ENCODE data around the gene CMIP.

CMIP gene

GRCh38 chr16:81588326-81589081, 143.9 kb downstream of the CMIP start:
- no peak overlapping the region for H3K4me3 ChIP-seq (ENCODE audit: low read length)
- TF ChIP-seq ZNF274 (IDR thresholded peaks at IDR 0.05; ENCODE audit: low read depth, low read length): no peak

DNA sequence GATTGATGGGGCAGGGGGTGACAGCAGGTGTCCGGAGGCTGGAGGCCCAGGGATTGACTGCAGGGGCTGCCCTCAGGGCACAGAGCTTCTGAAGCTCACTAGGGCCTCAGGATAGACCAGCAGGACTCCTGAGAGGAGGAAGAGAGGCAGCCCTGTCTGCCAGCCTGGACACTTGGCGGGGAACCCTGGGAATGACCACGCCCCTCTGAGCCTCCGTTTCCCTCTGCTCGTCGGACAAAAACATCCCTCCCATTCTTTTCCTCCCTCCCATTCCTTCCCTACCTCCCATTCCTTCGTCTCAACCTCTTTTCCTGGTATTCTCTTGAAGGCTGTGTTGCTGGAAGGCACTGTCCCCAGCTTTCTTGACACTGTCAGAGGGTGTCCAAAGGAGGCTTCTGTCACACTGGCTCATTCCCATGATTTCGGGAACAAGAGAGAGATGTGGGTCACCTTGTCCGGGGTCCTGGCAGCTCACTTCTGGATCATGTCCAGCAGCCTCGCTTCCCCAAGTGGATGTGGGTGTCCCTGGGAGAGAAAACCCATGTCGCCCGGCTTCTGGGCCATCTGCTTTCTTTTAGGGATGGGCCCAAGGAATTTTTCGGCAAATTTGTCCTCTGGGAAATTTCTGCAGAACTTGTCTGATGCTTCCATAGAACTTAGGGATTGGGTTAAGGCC, 145.5 kb downstream of the CMIP start:
- H3K4me3 ChIP-seq (ENCODE audit: low read length): no peak overlapping the region
- no peak for TF ChIP-seq ZNF274 (IDR thresholded peaks at IDR 0.05; ENCODE audit: low read depth, low read length)

GRCh38 chr16:81590714-81591544, 146.3 kb downstream of the CMIP start:
- H3K4me3 ChIP-seq (ENCODE audit: low read length): no peak overlapping the region
- TF ChIP-seq ZNF274 (IDR thresholded peaks at IDR 0.05; ENCODE audit: low read depth, low read length): no peak

DNA sequence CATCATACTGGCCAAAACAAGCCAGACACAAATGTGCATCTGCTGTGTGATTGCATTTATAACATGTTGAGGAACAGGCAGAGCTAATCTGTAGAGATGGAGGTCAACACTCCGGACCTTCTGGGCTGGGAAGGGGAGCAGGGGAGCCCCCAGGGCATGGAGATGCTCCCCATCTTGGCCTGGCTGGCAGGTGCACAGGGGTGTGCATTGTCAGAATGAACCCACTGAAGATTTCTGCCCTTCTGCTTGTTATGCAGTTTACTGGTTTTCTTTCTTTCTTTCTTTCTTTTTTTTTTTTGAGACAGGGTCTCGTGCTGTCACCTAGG, 146.9 kb downstream of the CMIP start:
- no peak overlapping the region for H3K4me3 ChIP-seq (ENCODE audit: low read length)
- TF ChIP-seq ZNF274 (IDR thresholded peaks at IDR 0.05; ENCODE audit: low read depth, low read length): no peak

GRCh38 chr16:81592353-81592866, 147.8 kb downstream of the CMIP start:
- no peak for TF ChIP-seq ZNF274 (IDR thresholded peaks at IDR 0.05; ENCODE audit: low read depth, low read length)
- H3K4me3 ChIP-seq (ENCODE audit: low read length): no peak overlapping the region

DNA sequence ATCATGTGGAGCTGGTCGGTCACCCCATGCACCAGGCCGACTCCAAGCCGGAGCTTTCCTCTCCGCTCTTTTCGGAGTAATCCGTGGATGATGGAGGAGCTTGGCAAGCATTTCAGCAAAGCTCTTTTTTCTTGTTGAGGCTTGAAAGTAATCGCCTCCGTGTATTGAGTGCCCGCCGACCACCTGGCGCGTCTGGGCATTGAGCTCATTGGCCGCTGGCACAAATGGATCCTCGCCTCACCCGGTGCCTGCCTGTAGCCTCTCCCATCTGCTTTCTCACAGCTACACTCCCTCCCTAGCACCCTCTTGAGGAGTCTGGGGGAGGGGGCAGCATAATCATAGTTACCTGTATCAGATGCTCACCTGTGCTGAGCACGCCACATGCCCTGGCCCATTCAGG, 148.9 kb downstream of the CMIP start:
- TF ChIP-seq ZNF274 (IDR thresholded peaks at IDR 0.05; ENCODE audit: low read depth, low read length): no peak
- no peak overlapping the region for H3K4me3 ChIP-seq (ENCODE audit: low read length)

- no peak overlapping the region for H3K4me3 ChIP-seq (ENCODE audit: low read length)
- no peak for TF ChIP-seq ZNF274 (IDR thresholded peaks at IDR 0.05; ENCODE audit: low read depth, low read length)
These were observed 151.2 kb downstream of the CMIP start for GRCh38 chr16:81595629-81596292.

- TF ChIP-seq ZNF274 (IDR thresholded peaks at IDR 0.05; ENCODE audit: low read depth, low read length): no peak
- H3K4me3 ChIP-seq (ENCODE audit: low read length): no peak overlapping the region
These were observed 152.6 kb downstream of the CMIP start for GRCh38 chr16:81597079-81597658.

DNA sequence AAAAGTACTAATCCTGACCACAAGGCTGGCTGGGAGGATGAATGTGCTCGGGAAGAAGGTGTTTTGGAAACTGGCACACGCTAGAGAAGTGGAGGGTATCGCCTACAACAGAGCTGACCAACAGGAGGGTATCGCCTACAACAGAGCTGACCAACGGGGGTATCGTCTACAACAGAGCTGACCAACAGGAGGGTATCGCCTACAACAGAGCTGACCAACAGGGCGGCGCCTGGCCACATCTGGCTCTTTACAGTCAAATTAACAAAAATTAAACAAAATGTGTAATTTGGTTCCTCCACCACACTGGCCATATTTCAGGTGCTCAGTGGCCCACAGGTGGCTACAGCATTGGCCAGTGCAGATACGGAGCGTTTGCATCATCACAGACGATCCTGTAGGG, 153.5 kb downstream of the CMIP start:
- TF ChIP-seq ZNF274 (IDR thresholded peaks at IDR 0.05; ENCODE audit: low read depth, low read length): no peak
- H3K4me3 ChIP-seq (ENCODE audit: low read length): no peak overlapping the region

- no peak for TF ChIP-seq ZNF274 (IDR thresholded peaks at IDR 0.05; ENCODE audit: low read depth, low read length)
- no peak overlapping the region for H3K4me3 ChIP-seq (ENCODE audit: low read length)
These were observed 154.6 kb downstream of the CMIP start for GRCh38 chr16:81599034-81599744.

GRCh38 chr16:81600275-81600674, 155.7 kb downstream of the CMIP start:
- no peak for TF ChIP-seq ZNF274 (IDR thresholded peaks at IDR 0.05; ENCODE audit: low read depth, low read length)

GRCh38 chr16:81601008-81601428, 156.4 kb downstream of the CMIP start:
- H3K4me3 ChIP-seq (ENCODE audit: low read length): no peak overlapping the region
- no peak for TF ChIP-seq ZNF274 (IDR thresholded peaks at IDR 0.05; ENCODE audit: low read depth, low read length)

More at GRCh38 chr16:81600275-81600674, 155.7 kb downstream of the CMIP start:
- no peak overlapping the region for H3K4me3 ChIP-seq (ENCODE audit: low read length)

All from GM08714 (cell line).